ENCODE data around the gene PALM3. TPM values are rescaled to one million over a fixed set of nuclear protein-coding genes. Genes with fewer than 3 reads are reported as not detected.

PALM3 gene, protein sequence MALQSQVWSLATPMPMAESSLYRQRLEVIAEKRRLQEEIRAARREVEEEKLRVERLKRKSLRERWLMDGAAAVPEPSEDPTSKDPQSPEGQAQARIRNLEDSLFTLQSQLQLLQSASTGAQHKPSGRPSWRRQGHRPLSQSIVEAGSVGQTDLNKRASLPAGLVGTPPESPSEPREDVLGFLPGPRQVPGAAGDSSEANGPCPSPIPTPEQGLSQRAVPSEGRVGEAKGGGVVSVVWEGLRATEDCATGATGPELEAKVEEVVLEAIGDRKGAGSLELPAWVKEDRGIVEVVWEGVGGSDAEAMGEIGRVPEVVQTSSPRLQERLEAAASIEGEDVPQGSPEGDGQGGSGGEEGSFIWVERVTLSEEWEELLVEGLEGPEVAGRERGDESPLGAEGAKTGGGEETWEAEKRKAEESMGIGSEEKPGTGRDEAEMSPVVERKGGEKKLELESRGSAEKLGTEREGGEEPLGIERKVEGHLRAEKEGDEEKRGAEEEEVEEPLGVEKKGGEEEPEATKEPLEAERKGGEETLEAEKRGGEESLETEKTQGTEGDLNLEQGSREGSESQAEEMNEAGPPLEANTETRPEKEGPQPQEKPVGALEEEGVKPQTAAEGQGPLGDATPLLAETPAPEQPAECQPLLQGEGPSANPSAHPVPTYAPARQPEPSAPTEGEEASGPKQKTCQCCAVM
- 18.5 and 21.8 TPM in 2 replicates for total RNA-seq (2021)
- percentile 65 among the genes with signal in this experiment for Bru-seq, nascent RNA
- BruChase-seq, experiment 1, labeled RNA remaining after a 2-hour chase = percentile 76 among the genes with signal in this experiment
- percentile 94 among the genes with signal in this experiment for BruChase-seq, experiment 2, labeled RNA remaining after a 6-hour chase
- long read RNA-seq, partial matches to known transcripts = 0 of 4 reads
- long read RNA-seq, other reads (novel, unspliced or antisense) = 4 of 4 reads

DNA sequence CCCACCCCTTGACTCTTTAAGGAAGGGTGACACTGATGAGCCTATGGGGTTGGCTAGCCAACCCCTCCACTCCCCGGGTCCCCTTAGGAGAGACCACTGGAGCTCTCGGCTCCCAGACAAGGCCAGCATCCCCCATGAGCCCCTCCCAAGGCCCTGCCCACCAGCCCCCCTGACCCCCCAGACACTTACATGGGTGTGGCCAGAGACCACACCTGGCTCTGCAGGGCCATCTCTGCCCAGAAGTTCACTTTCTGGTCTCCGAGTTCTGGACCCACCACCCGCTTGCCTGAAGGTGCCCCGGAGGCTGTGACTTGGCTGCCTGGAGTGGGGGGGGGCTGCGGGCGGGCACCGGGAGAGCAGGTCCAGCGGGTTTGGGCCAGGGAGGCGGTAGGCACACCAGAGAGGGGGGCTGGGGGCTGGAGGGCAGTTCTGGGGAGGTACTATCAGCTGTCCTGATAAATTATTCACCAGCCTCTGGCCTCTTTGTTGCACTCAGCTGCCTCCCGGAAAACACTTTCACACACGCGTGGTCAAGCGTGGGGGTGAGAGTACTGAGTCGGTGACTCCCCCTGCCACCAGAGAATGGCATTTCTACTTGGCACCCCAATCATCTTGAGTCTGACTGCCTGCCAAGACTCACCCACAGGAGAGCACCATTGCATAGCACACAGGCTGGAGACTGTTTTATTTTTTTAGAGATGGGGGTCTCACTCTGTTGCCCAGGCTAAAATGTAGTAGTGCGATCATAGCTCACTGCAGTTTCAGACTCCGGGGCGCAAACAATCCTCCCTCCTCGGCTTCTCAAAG, at the start of gene PALM3:
Gene PALM3, minus strand, starts transcription at position 326 of the 807 bp plus-strand sequence. Its CDS starts 96 bp downstream, at position 230.
- H3K27ac ChIP-seq (ENCODE audit: low read depth, low read length, poor library complexity, severe bottlenecking) = no peak within 1 kb of the TSS
- H3K4me3 ChIP-seq (ENCODE audit: low read depth, low read length, poor library complexity, severe bottlenecking) = no peak within 1 kb of the TSS
- H3K27me3 ChIP-seq (replicated peaks; ENCODE audit: insufficient read depth, low read depth, low read length, poor library complexity) = no peaks in the 10 kb centered on the region
- TF ChIP-seq EZH2 (IDR thresholded peaks at IDR 0.05; ENCODE audit: borderline replicate concordance, low read depth, low read length, poor library complexity, severe bottlenecking) = no peak
- TF ChIP-seq, protein P1, sequence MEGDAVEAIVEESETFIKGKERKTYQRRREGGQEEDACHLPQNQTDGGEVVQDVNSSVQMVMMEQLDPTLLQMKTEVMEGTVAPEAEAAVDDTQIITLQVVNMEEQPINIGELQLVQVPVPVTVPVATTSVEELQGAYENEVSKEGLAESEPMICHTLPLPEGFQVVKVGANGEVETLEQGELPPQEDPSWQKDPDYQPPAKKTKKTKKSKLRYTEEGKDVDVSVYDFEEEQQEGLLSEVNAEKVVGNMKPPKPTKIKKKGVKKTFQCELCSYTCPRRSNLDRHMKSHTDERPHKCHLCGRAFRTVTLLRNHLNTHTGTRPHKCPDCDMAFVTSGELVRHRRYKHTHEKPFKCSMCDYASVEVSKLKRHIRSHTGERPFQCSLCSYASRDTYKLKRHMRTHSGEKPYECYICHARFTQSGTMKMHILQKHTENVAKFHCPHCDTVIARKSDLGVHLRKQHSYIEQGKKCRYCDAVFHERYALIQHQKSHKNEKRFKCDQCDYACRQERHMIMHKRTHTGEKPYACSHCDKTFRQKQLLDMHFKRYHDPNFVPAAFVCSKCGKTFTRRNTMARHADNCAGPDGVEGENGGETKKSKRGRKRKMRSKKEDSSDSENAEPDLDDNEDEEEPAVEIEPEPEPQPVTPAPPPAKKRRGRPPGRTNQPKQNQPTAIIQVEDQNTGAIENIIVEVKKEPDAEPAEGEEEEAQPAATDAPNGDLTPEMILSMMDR (conservative IDR thresholded peaks at IDR 0.05; ENCODE audit: low read depth, low read length) = no peak
- BruUV-seq (replicated peaks) = no TSS peak
- intact Hi-C loops (cut with micrococcal nuclease; ENCODE audit: unreplicated experiment) = no loop called here
- no peaks in the 10 kb centered on the region for H3K9me3 ChIP-seq (ENCODE audit: low read depth, low read length, poor library complexity, severe bottlenecking)
- ChIA-PET POLR2A (ENCODE audit: low non-redundant PET) (no interaction called here), CTCF (interaction anchor here (1.5 kb wide), 1 partner anchor 9 kb away, joined by 3 read pairs; no protein-coding TSS in a partner anchor)
- no peak for DNase-seq (ENCODE audit: low spot score)
- H3K36me3 ChIP-seq (ENCODE audit: insufficient read depth, low read length, poor library complexity, severe bottlenecking) = no peaks in the 10 kb centered on the region
- peaks cover 12% of the 10 kb centered on the region for H3K4me1 ChIP-seq (ENCODE audit: insufficient read depth, low read length, poor library complexity, severe bottlenecking)

- H3K4me1 ChIP-seq (ENCODE audit: insufficient read depth, low read length, poor library complexity, severe bottlenecking) = peaks cover 16% of the 10 kb centered on the region
- no peaks in the 10 kb centered on the region for H3K36me3 ChIP-seq (ENCODE audit: insufficient read depth, low read length, poor library complexity, severe bottlenecking)
- ChIA-PET CTCF (no interaction called here), POLR2A (ENCODE audit: low non-redundant PET) (no interaction called here)
- BruUV-seq (replicated peaks) = no TSS peak
- intact Hi-C loops (cut with micrococcal nuclease; ENCODE audit: unreplicated experiment) = no loop called here
- no peak for TF ChIP-seq EZH2 (IDR thresholded peaks at IDR 0.05; ENCODE audit: borderline replicate concordance, low read depth, low read length, poor library complexity, severe bottlenecking)
- TF ChIP-seq, protein P1 (conservative IDR thresholded peaks at IDR 0.05; ENCODE audit: low read depth, low read length) = no peak
- H3K4me3 ChIP-seq (ENCODE audit: low read depth, low read length, poor library complexity, severe bottlenecking) = no peak overlapping the region
- H3K27me3 ChIP-seq (replicated peaks; ENCODE audit: insufficient read depth, low read depth, low read length, poor library complexity) = no peaks in the 10 kb centered on the region
- H3K9me3 ChIP-seq (ENCODE audit: low read depth, low read length, poor library complexity, severe bottlenecking) = no peaks in the 10 kb centered on the region
- no peak overlapping the region for H3K27ac ChIP-seq (ENCODE audit: low read depth, low read length, poor library complexity, severe bottlenecking)
- no peak for DNase-seq (ENCODE audit: low spot score)
These were observed 49.6 kb upstream of the PALM3 start for GRCh38 chr19:14111486-14111885.

DNA sequence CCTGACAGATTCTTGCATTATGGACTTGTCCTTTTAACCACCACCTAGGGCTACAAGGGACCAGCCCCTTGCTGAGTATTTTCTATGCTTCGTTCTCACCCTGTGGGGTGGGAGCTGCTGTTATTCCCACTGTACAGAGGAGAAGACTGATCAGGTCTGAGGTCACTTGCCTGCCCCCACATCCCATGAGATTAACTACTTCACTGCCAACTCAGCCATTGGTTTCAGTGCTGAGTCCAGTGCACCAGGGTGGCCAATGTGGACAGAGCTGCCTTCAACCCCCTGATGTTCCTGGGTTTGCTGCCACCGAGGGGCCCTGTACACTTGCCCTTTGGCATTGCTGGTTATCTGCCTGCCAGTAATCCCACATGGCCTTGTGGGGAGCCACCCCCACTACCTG, 48.8 kb upstream of the PALM3 start:
- Histone ChIP-seq H3K36me3 (ENCODE audit: insufficient read depth, low read length, poor library complexity, severe bottlenecking) (no peaks in the 10 kb centered on the region), H3K9me3 (ENCODE audit: low read depth, low read length, poor library complexity, severe bottlenecking) (no peaks in the 10 kb centered on the region), H3K27me3 (replicated peaks; ENCODE audit: insufficient read depth, low read depth, low read length, poor library complexity) (no peaks in the 10 kb centered on the region), H3K4me3 (ENCODE audit: low read depth, low read length, poor library complexity, severe bottlenecking) (no peak overlapping the region), H3K4me1 (ENCODE audit: insufficient read depth, low read length, poor library complexity, severe bottlenecking) (peaks cover 13% of the 10 kb centered on the region), H3K27ac (ENCODE audit: low read depth, low read length, poor library complexity, severe bottlenecking) (no peak overlapping the region)
- ChIA-PET POLR2A (ENCODE audit: low non-redundant PET) (no interaction called here), CTCF (no interaction called here)
- intact Hi-C loops (cut with micrococcal nuclease; ENCODE audit: unreplicated experiment) = no loop called here
- BruUV-seq (replicated peaks) = no TSS peak
- TF ChIP-seq EZH2 (IDR thresholded peaks at IDR 0.05; ENCODE audit: borderline replicate concordance, low read depth, low read length, poor library complexity, severe bottlenecking) = no peak
- TF ChIP-seq, protein P1 (conservative IDR thresholded peaks at IDR 0.05; ENCODE audit: low read depth, low read length) = no peak
- DNase-seq (ENCODE audit: low spot score) = no peak
